ENCODE data around the gene ILF3. TPM values are rescaled to one million over a fixed set of nuclear protein-coding genes. Genes with fewer than 3 reads are reported as not detected.

The ILF3 gene
- total and polyA plus RNA-seq, 10 of the 15 experiments (the other 5 are each of a cell fraction or from before 2014, with no cell fraction given): 28.1 to 383 (median 176) TPM

- Histone ChIP-seq H3K4me2 (ENCODE audit: control insufficient read depth, insufficient read depth) (no peak overlapping the region), H3K27me3 (replicated peaks in 1 of 2; ENCODE audit: control insufficient read depth in 2 of 2, insufficient read depth in 2 of 2, low read length in 1 of 2) (no peaks in the 10 kb centered on the region), H3K9ac (ENCODE audit: control insufficient read depth, insufficient read depth, low read length) (no peak overlapping the region), H3K9me3 (replicated peaks; ENCODE audit: control insufficient read depth, insufficient read depth, low read length) (no peaks in the 10 kb centered on the region), H3K4me1 (ENCODE audit: control insufficient read depth, insufficient read depth, low read length) (no peaks in the 10 kb centered on the region), H4K20me1 (ENCODE audit: control insufficient read depth, insufficient read depth) (no peaks in the 10 kb centered on the region), H3K4me3 (no peak overlapping the region), H3K79me2 (ENCODE audit: control insufficient read depth, insufficient read depth, low read length) (no peaks in the 10 kb centered on the region; the same call in 1 of the 2 replicates), H3K36me3 (ENCODE audit: control insufficient read depth in 2 of 2, insufficient read depth in 2 of 2, low read length in 1 of 2) (peaks cover 0 to 2% of the 10 kb centered on the region in 2 experiments; a peak in 2 of 4 replicates), H2AFZ (ENCODE audit: control insufficient read depth, low read depth, low read length) (no peak overlapping the region), H3K27ac (ENCODE audit: control insufficient read depth, insufficient read depth) (no peak overlapping the region)
- in situ Hi-C loops (cut with MboI): no loop called here
- no peak for FAIRE-seq
- no peak for ATAC-seq
- POLR2A ChIA-PET: interaction anchor here (0.7 kb wide), 1 partner anchor 46 kb away, joined by 3 read pairs; no protein-coding TSS in a partner anchor
- TF ChIP-seq ATF7 (IDR thresholded peaks at IDR 0.05; ENCODE audit: low read depth): no peak
- no peak for TF ChIP-seq CTCF (IDR thresholded peaks at IDR 0.05 in 2 of 3, conservative IDR thresholded peaks at IDR 0.05 in 1 of 3; ENCODE audit: control insufficient read depth in 2 of 3, extremely low read depth in 1 of 3, insufficient read depth in 1 of 3, low read depth in 3 of 3, low read length in 3 of 3)
- no peak for TF ChIP-seq ZBTB40 (IDR thresholded peaks at IDR 0.05; ENCODE audit: borderline replicate concordance)
- TF ChIP-seq IKZF1 (conservative IDR thresholded peaks at IDR 0.05): no peak
- TF ChIP-seq, protein P1, sequence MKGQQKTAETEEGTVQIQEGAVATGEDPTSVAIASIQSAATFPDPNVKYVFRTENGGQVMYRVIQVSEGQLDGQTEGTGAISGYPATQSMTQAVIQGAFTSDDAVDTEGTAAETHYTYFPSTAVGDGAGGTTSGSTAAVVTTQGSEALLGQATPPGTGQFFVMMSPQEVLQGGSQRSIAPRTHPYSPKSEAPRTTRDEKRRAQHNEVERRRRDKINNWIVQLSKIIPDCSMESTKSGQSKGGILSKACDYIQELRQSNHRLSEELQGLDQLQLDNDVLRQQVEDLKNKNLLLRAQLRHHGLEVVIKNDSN (IDR thresholded peaks at IDR 0.05; ENCODE audit: borderline replicate concordance, extremely low read length, insufficient read depth, low read depth, low read length): no peak
- TF ChIP-seq, protein P2, sequence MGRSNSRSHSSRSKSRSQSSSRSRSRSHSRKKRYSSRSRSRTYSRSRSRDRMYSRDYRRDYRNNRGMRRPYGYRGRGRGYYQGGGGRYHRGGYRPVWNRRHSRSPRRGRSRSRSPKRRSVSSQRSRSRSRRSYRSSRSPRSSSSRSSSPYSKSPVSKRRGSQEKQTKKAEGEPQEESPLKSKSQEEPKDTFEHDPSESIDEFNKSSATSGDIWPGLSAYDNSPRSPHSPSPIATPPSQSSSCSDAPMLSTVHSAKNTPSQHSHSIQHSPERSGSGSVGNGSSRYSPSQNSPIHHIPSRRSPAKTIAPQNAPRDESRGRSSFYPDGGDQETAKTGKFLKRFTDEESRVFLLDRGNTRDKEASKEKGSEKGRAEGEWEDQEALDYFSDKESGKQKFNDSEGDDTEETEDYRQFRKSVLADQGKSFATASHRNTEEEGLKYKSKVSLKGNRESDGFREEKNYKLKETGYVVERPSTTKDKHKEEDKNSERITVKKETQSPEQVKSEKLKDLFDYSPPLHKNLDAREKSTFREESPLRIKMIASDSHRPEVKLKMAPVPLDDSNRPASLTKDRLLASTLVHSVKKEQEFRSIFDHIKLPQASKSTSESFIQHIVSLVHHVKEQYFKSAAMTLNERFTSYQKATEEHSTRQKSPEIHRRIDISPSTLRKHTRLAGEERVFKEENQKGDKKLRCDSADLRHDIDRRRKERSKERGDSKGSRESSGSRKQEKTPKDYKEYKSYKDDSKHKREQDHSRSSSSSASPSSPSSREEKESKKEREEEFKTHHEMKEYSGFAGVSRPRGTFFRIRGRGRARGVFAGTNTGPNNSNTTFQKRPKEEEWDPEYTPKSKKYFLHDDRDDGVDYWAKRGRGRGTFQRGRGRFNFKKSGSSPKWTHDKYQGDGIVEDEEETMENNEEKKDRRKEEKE (IDR thresholded peaks at IDR 0.05): no peak
- 96% methylated on average over 8 of the region's 8 CpGs for WGBS (ENCODE audit: insufficient coverage, insufficient replicate concordance, low lambda C conversion rate, missing lambda C conversion rate)
- intact Hi-C loops (cut with micrococcal nuclease; ENCODE audit: unreplicated experiment): no loop called here
- DNase-seq (ENCODE audit: low read depth, low spot score): no peak
- BruUV-seq (replicated peaks): no TSS peak
- CTCF ChIA-PET: interaction anchor here (0.7 to 1.5 kb wide), 4 partner anchors 27 to 81 kb away, joined by 3 to 8 read pairs (median 4); no protein-coding TSS in a partner anchor
- SMC1A ChIA-PET (ENCODE audit: uncharacterized antibody, unreplicated experiment): interaction anchor here (1.3 kb wide), 1 partner anchor 99 kb away, joined by 3 read pairs; the partner anchor contains the start of gene DNM2
- RAD21 ChIA-PET (ENCODE audit: unreplicated experiment): interaction anchor here (0.6 kb wide), 2 partner anchors 82 to 217 kb away, joined by 3 to 4 read pairs; partner anchors contain the start of gene TMED1
These were observed 35.3 kb upstream of the ILF3 start for GRCh38 chr19:10618846-10619245.
